ENCODE results near the gene ZNF597. TPM values are rescaled to one million over a fixed set of nuclear protein-coding genes. Genes with fewer than 3 reads are reported as not detected.

The ZNF597 gene
- total RNA-seq, 1 experiment from 2014 or later = 2.7 TPM

- Histone ChIP-seq H3K4me3 (ENCODE audit: low read depth in 2 of 2, low read length in 2 of 2) (no peak overlapping the region), H3K27me3 (ENCODE audit: control insufficient read depth, insufficient read depth, low read length) (no peaks in the 10 kb centered on the region), H3K9me3 (ENCODE audit: control insufficient read depth, insufficient read depth, low read depth, low read length) (peaks cover 67% of the 10 kb centered on the region), H3K4me1 (ENCODE audit: control insufficient read depth, insufficient read depth, low read length) (no peaks in the 10 kb centered on the region), H3K27ac (ENCODE audit: low read length) (no peak overlapping the region), H3K36me3 (ENCODE audit: control insufficient read depth, insufficient read depth, low read length) (no peaks in the 10 kb centered on the region)
- ATAC-seq (no peak), DNase-seq (ENCODE audit: low read depth, low spot score) (no peak)
- TF ChIP-seq POLR2AphosphoS5 (IDR thresholded peaks at IDR 0.05; ENCODE audit: low read depth, low read length) = no peak
- TF ChIP-seq TCF7L2 (IDR thresholded peaks at IDR 0.05; ENCODE audit: low read depth, low read length) = no peak
- no peak for TF ChIP-seq CTCF (IDR thresholded peaks at IDR 0.05)
- ChIA-PET POLR2A (no interaction called here), CTCF (no interaction called here)
- intact Hi-C loops (cut with micrococcal nuclease; ENCODE audit: unreplicated experiment) = no loop called here
- no TSS peak for BruUV-seq (replicated peaks)
- in situ Hi-C loops (cut with HindIII; ENCODE audit: low pct_unique_long_range_greater_than_20kb, low sequenced_read_pairs) = no loop called here
Observed at GRCh38 chr16:3408561-3409197, 34.6 kb downstream of the ZNF597 start.

- in situ Hi-C loops (cut with HindIII; ENCODE audit: low pct_unique_long_range_greater_than_20kb, low sequenced_read_pairs) = no loop called here
- BruUV-seq (replicated peaks) = TSS peak; percentile 82
- POLR2A ChIA-PET = interaction anchor here (0.7 kb wide), 1 partner anchor 107 kb away, joined by 5 read pairs; no protein-coding TSS in a partner anchor
- Histone ChIP-seq H3K36me3 (ENCODE audit: control insufficient read depth, insufficient read depth, low read length) (peaks cover 6% of the 10 kb centered on the region; the same call in 1 of the 2 replicates), H3K4me3 (ENCODE audit: low read depth in 2 of 2, low read length in 2 of 2) (peak overlapping the region; percentile 82 to 89), H3K27ac (ENCODE audit: low read length) (peak overlapping the region; percentile 87), H3K27me3 (ENCODE audit: control insufficient read depth, insufficient read depth, low read length) (no peaks in the 10 kb centered on the region), H3K4me1 (ENCODE audit: control insufficient read depth, insufficient read depth, low read length) (0 out of 2 replicates have a peak, but pooled peaks cover 3% of the 10 kb centered on the region), H3K9me3 (ENCODE audit: control insufficient read depth, insufficient read depth, low read depth, low read length) (peaks cover 51% of the 10 kb centered on the region)
- intact Hi-C loops (cut with micrococcal nuclease; ENCODE audit: unreplicated experiment) = no loop called here
- TF ChIP-seq TCF7L2 (IDR thresholded peaks at IDR 0.05; ENCODE audit: low read depth, low read length) (no peak), POLR2AphosphoS5 (IDR thresholded peaks at IDR 0.05; ENCODE audit: low read depth, low read length) (no peak), REST (IDR thresholded peaks at IDR 0.05; ENCODE audit: insufficient read depth in 1 of 2, low read depth in 2 of 2, low read length in 1 of 2) (no peak), CTCF (IDR thresholded peaks at IDR 0.05) (no peak), SIN3A (IDR thresholded peaks at IDR 0.05; ENCODE audit: borderline replicate concordance, insufficient read depth, low read depth, low read length) (no peak)
- no peak for ATAC-seq
- no peak for DNase-seq (ENCODE audit: low read depth, low spot score)
- CTCF ChIA-PET = no interaction called here
Observed at GRCh38 chr16:3401719-3402397, 41.4 kb downstream of the ZNF597 start.

All from Panc1 (cell line).